DOHH2 (cell line): ENCODE measurements around the gene IL17REL.

Source experiments
- H3F3A ChIP-seq: fragments of 200-600 bp; sonication (generic), shearing (Covaris generic); 2 replicates; pipeline ENCODE4 v1.6.0; 2016; ENCODE audit warnings: antibody characterized with exemption, mild to moderate bottlenecking; ENCODE audit not compliant: control insufficient read depth, insufficient read depth
- H3K27ac ChIP-seq: fragments of 200-600 bp; sonication (generic); 2 replicates; pipeline ENCODE4 v1.5.1; 2014; ENCODE audit warnings: low read depth, mild to moderate bottlenecking, low read length, moderate library complexity
- H3K27me3 ChIP-seq: fragments of 200-600 bp; sonication (generic); 2 replicates; pipeline ENCODE4 v1.6.1; 2014; ENCODE audit warnings: mild to moderate bottlenecking, low read length, mixed read lengths; ENCODE audit not compliant: control insufficient read depth
- H3K36me3 ChIP-seq: fragments of 200-600 bp; sonication (generic); 2 replicates; pipeline ENCODE4 v1.6.1; 2014; ENCODE audit warnings: mild to moderate bottlenecking, low read length, moderate library complexity, mixed read lengths; ENCODE audit not compliant: control insufficient read depth
- H3K4me1 ChIP-seq: fragments of 200-600 bp; sonication (generic); 2 replicates; pipeline ENCODE4 v1.6.1; 2014; ENCODE audit warnings: mild to moderate bottlenecking, low read length, mixed read lengths; ENCODE audit not compliant: control insufficient read depth
- H3K4me2 ChIP-seq: fragments of 200-600 bp; sonication (generic); 2 replicates; pipeline ENCODE4 v1.6.0; 2014; ENCODE audit warnings: mild to moderate bottlenecking, low read length, moderate library complexity
- H3K4me3 ChIP-seq: fragments of 200-600 bp; sonication (generic); 2 replicates; pipeline ENCODE4 v1.5.1; 2014; ENCODE audit warnings: mild to moderate bottlenecking, low read length, mixed read lengths
- H3K79me2 ChIP-seq: fragments of 200-600 bp; sonication (generic); 2 replicates; pipeline ENCODE4 v1.6.1; 2014; ENCODE audit warnings: mild to moderate bottlenecking, low read length, mixed read lengths; ENCODE audit not compliant: control insufficient read depth
- H3K9me2 ChIP-seq: fragments of 200-600 bp; sonication (generic); replicated peaks from 2 replicates; pipeline ENCODE4 v1.6.1; 2014; ENCODE audit warnings: mild to moderate bottlenecking, low read length, mixed read lengths; ENCODE audit not compliant: control insufficient read depth
- H3K9me3 ChIP-seq: fragments of 200-600 bp; sonication (generic); 2 replicates; pipeline ENCODE4 v1.6.1; 2014; ENCODE audit warnings: antibody characterized with exemption, low read length, mixed read lengths; ENCODE audit not compliant: control insufficient read depth, insufficient read depth
- H4K20me1 ChIP-seq: fragments of 200-600 bp; sonication (generic); 2 replicates; pipeline ENCODE4 v1.6.0; 2014; ENCODE audit warnings: low read depth, mild to moderate bottlenecking, antibody characterized with exemption, low read length, moderate library complexity; ENCODE audit not compliant: control insufficient read depth, insufficient read depth
- CTCF ChIP-seq: fragments of 200-600 bp; sonication (generic); IDR thresholded peaks from one replicate; pipeline ENCODE4 v1.5.1; 2014; ENCODE audit warnings: antibody characterized with exemption, mild to moderate bottlenecking, low read depth, low read length; ENCODE audit not compliant: poor library complexity, severe bottlenecking
- EZH2phosphoT487 ChIP-seq: fragments of 200-600 bp; sonication (generic); IDR thresholded peaks from 2 replicates; pipeline ENCODE4 v1.6.1; 2017; ENCODE audit warnings: borderline replicate concordance, mild to moderate bottlenecking, antibody characterized with exemption, low read length, moderate library complexity, mixed read lengths

IL17REL gene

GRCh38 chr22:49960159-49961004 lies 52.2 kb downstream of the IL17REL start, which contains the start of gene PIM3:
Gene PIM3 (plus strand): TSS chr22:49960772. CDS start chr22:49960948, 176 bp downstream.
- Histone ChIP-seq H3K4me3 (peak within 1 kb of the TSS; percentile 98), H3K4me1 (peaks cover 35% of the 10 kb centered on the region), H3K36me3 (peaks cover 40% of the 10 kb centered on the region), H3F3A (peaks cover 12% of the 10 kb centered on the region), H3K27ac (peak within 1 kb of the TSS; percentile 67), H3K4me2 (peak within 1 kb of the TSS; percentile 100), H4K20me1 (peaks cover 21% of the 10 kb centered on the region), H3K9me3 (no peaks in the 10 kb centered on the region), H3K27me3 (no peaks in the 10 kb centered on the region), H3K79me2 (peaks cover 46% of the 10 kb centered on the region), H3K9me2 (no peaks in the 10 kb centered on the region)
- TF ChIP-seq CTCF (no peak), EZH2phosphoT487 (no peak)

- Histone ChIP-seq H3K4me3 (peak overlapping the region; percentile 84), H3K27me3 (no peaks in the 10 kb centered on the region), H3K79me2 (peaks cover 46% of the 10 kb centered on the region), H3K36me3 (peaks cover 39% of the 10 kb centered on the region), H3K9me3 (no peaks in the 10 kb centered on the region), H3F3A (peaks cover 12% of the 10 kb centered on the region), H3K4me2 (peak overlapping the region; percentile 100), H3K9me2 (no peaks in the 10 kb centered on the region), H3K4me1 (peaks cover 33% of the 10 kb centered on the region), H4K20me1 (peaks cover 21% of the 10 kb centered on the region), H3K27ac (peak overlapping the region; percentile 67)
- TF ChIP-seq CTCF (peak; percentile 33), EZH2phosphoT487 (no peak)
Observed at GRCh38 chr22:49959782-49960158, 52.8 kb downstream of the IL17REL start.

- Histone ChIP-seq H3K9me3 (no peaks in the 10 kb centered on the region), H3K27me3 (no peaks in the 10 kb centered on the region), H3F3A (peaks cover 12% of the 10 kb centered on the region), H3K9me2 (no peaks in the 10 kb centered on the region), H3K4me1 (peaks cover 33% of the 10 kb centered on the region), H3K79me2 (peaks cover 40% of the 10 kb centered on the region), H4K20me1 (peaks cover 21% of the 10 kb centered on the region), H3K4me3 (peak overlapping the region; percentile 84), H3K36me3 (peaks cover 32% of the 10 kb centered on the region), H3K4me2 (peak overlapping the region; percentile 100), H3K27ac (peak overlapping the region; percentile 67)
- TF ChIP-seq EZH2phosphoT487, result no peak
- no peak for TF ChIP-seq CTCF
Observed at GRCh38 chr22:49958931-49959781, 53.4 kb downstream of the IL17REL start.
